ENCODE data around the gene KIAA1614.

Gene KIAA1614, protein sequence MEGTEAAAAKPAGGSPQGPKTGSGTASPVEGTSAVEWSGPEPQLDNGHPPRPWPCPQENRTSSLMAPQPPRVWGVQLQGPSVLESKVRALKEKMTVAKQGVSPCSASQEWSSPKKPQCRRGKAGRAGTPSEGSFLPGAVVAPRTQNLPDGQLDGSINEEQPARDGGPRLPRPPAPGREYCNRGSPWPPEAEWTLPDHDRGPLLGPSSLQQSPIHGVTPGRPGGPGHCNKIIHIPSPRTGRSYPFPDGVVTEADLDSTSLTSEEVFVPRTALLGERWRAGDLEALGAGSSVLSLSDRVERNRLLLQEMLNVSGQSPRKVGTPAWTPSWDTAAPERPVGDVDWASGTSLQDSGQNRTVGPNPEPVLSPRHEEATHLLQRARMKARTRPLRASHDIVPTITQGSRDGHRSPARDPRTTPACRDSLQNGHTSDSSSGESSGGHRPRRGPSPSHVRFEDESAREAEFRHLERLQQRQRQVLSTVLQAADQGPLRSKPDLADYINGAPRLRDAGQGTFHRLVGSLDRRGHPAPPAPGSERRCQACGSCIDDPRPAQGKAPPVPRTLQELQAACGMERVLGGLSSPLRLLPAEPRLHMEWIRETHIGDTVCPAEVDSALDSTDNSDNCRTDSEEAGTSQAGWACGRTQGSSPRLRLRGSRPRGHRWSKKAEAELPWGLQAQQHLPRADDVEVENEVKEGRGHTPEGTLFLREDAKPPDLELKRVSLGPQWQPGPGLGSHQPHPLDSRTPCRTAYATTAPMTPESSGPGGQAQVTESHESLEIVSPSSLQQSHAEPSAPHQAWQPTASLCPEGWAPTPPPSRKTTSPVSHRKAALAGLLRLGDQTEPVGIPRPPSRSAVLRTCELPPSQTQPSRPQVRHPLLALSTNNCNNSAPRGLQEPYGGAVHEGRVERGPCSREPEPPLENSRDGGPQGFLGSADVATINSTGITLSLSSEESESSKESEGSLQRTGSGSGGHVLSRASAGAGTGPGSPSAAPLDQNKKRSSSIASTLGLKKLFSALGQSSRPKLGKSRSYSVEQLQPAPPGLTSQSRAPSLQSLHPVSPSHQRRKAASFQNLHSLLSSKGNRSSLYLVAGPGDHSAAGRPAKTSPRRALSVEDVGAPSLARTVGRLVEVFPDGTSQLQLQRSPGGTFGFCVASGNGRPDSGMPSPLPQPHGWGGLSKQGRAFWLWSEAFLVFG

DNA sequence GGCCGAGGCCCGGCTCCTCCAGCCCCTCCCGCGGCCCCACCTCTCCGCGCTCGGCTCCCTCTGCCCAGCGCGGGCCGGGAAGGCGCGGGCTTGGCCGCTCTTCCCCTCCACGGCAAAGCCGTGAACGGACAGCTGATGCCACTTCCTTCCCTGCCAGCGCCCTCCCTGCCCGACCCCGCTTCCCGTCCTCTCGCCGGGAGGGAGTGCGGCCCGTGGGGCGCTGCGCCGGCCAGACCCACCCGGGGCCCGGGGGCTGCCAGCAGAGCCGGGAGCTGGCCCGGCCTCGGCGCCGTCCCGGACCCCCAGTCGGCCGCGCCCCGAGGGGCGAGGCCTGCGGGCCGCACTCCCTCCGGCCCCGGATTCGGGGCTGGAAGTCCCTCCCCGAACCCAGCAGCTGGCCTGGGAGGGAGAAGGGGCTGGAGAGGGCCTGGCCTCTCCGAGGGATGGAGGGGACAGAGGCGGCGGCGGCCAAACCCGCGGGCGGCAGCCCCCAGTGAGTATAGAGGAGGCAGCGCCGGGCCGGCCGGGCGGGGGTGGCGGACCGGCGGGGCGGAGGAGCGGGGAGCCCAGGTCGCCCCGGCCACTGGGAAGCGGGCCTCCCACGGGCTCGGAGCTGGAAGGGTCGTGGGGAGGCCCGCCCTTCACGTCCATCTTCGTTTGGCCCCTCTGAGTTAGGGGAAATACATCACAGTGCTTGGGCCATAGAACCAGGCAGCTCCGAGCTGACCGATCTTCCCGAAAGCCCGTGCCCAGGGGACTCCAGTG, at the start of gene KIAA1614:
KIAA1614 (plus strand) TSS at position 97 of the 765 bp plus-strand sequence; CDS start at position 444, 347 bp downstream.
- TF ChIP-seq, protein P1, sequence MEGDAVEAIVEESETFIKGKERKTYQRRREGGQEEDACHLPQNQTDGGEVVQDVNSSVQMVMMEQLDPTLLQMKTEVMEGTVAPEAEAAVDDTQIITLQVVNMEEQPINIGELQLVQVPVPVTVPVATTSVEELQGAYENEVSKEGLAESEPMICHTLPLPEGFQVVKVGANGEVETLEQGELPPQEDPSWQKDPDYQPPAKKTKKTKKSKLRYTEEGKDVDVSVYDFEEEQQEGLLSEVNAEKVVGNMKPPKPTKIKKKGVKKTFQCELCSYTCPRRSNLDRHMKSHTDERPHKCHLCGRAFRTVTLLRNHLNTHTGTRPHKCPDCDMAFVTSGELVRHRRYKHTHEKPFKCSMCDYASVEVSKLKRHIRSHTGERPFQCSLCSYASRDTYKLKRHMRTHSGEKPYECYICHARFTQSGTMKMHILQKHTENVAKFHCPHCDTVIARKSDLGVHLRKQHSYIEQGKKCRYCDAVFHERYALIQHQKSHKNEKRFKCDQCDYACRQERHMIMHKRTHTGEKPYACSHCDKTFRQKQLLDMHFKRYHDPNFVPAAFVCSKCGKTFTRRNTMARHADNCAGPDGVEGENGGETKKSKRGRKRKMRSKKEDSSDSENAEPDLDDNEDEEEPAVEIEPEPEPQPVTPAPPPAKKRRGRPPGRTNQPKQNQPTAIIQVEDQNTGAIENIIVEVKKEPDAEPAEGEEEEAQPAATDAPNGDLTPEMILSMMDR (IDR thresholded peaks at IDR 0.05; ENCODE audit: insufficient read depth, low read depth, low read length, missing control alignments): no peak
- H3K4me3 ChIP-seq (ENCODE audit: low read depth, low read length): peak within 1 kb of the TSS; percentile 21
- no peak for DNase-seq (ENCODE audit: low read depth)

DNA sequence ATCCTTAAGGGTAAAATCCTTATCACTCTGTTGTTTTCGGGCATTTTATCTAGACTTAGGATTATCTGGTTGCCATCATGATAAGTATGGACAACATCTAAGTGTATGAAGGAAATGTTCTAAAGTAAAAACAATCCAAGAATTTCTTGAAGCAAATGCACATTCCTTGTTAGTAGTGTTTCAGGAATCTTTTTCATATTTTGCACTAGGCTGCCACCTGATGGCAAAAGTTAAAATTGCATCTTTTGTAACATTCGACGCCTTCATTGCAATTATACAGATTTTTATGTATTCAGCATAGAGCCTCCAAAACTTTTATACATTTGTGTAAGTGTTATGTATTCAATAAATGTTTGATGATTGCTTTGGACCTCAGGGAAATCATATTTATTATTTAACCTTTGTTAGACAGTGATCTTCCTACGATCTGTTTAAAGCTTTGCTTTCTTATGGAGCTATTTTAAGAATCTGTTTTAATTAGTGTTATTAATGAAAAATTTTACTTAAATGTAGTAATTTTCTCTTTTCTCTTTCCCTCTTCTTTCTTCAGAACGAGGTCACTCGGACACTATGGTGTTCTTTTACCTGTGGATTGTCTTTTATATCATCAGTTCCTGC, 49.4 kb upstream of the KIAA1614 start:
- no peak overlapping the region for H3K4me3 ChIP-seq (ENCODE audit: low read depth, low read length)
- peak; percentile 38 for DNase-seq (ENCODE audit: low read depth)
- TF ChIP-seq, protein P1 (IDR thresholded peaks at IDR 0.05; ENCODE audit: insufficient read depth, low read depth, low read length, missing control alignments): peak; percentile 54

DNA sequence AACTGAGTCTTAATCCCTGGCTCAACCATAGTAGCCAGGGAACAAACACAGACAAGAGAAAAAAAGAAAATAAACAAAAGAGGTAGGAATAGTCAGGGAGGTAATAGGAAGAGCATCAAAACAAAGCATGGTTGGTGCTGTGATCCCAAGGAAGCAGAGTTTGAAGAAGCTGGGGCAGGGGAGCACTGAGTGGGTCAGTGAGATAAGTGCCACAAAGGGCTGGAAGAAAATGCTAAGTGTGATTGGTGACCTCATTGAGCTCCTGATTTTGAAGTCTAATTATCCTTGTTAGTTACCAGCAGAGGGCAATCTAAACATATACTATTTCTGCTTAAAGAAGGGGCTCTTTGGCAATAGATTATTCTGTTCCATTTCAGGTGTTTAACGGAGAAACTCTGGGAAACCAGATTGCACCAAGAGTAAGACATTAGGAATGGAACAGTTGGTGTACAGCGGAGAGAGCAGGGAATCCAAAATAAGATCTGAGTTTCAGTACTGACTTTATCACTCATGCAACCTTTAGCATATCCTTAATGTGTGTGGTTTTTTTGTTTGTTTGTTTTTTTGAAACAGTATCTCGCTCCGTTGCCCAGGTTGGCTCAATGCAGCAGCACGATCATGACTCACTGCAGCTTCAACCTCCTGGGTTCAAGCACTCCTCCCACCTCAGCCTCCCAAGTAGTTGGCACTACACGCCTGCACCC, 30.7 kb upstream of the KIAA1614 start:
- TF ChIP-seq, protein P1 (IDR thresholded peaks at IDR 0.05; ENCODE audit: insufficient read depth, low read depth, low read length, missing control alignments): peak; percentile 35
- no peak overlapping the region for H3K4me3 ChIP-seq (ENCODE audit: low read depth, low read length)
- peak; percentile 42 for DNase-seq (ENCODE audit: low read depth)

DNA sequence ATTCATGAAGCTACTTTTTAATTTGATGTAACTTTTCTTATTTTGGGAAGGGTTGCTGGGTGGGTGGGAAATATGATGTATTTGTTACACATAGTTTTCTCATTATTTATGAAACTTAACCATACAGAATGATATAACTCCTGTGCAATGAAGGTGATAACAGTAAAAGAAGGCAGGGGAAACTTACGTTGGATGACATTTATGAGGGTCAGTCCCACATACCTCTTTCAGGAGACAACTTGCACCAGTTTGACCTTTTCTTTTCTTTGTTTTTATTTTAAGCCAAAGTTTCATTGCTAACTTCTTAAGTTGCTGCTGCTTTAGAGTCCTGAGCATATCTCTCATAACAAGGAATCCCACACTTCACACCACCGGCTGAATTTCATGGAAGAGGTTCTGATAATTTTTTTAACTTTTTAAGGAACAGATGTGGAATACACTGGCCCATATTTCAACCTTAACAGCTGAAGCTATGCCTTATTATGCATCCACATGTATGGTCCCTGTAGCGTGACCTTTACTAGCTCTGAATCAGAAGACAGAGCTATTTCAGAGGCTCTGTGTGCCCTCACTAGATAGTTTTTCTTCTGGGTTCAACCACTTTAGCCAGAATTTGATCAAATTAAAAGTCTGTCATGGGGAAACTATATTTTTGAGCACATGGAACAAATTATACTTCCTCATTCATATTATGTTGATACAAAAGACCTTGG, 28.0 kb upstream of the KIAA1614 start:
- H3K4me3 ChIP-seq (ENCODE audit: low read depth, low read length): no peak overlapping the region
- TF ChIP-seq, protein P1 (IDR thresholded peaks at IDR 0.05; ENCODE audit: insufficient read depth, low read depth, low read length, missing control alignments): no peak

DNA sequence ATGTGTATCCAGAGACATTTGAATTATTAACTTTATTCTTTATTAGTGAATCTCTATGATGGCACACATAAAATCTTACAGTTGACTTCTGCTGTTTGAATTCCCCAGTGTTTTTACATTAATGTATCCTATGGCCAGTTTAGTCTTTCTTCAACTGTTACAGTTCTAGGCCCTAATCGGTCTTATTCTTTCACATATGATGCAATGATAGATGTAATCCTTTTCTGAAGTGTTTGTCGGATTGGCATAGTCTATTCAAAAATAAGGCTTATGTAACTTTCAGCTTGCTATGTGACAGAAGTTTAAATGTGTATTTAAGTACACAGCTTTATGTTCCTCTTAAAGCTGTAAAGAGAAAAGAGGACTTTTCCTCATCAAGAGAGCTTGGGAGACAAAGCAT, 26.4 kb upstream of the KIAA1614 start:
- no peak overlapping the region for H3K4me3 ChIP-seq (ENCODE audit: low read depth, low read length)
- TF ChIP-seq, protein P1 (IDR thresholded peaks at IDR 0.05; ENCODE audit: insufficient read depth, low read depth, low read length, missing control alignments): no peak
- DNase-seq (ENCODE audit: low read depth): no peak

More for the DNA sequence above, 28.0 kb upstream of the KIAA1614 start:
- DNase-seq (ENCODE audit: low read depth): no peak

Data from GM12865 (cell line).